Measurements from ENCODE around the gene MOSMO. TPM values are rescaled to one million over a fixed set of nuclear protein-coding genes. Genes with fewer than 3 reads are reported as not detected.

MOSMO gene
- total and polyA plus RNA-seq, 10 of the 15 experiments (the other 5 are each of a cell fraction or from before 2014, with no cell fraction given) = 1.7 to 26.7 (median 12.2) TPM

GRCh38 chr16:22124583-22125284 lies 116.8 kb downstream of the MOSMO start:
- RAD21 ChIA-PET (ENCODE audit: unreplicated experiment) = no interaction called here
- Histone ChIP-seq H3K79me2 (ENCODE audit: control insufficient read depth, insufficient read depth, low read length) (no peaks in the 10 kb centered on the region), H3K36me3 (ENCODE audit: control insufficient read depth in 2 of 2, insufficient read depth in 2 of 2, low read length in 1 of 2) (no peaks in the 10 kb centered on the region), H3K27me3 (replicated peaks in 1 of 2; ENCODE audit: control insufficient read depth in 2 of 2, insufficient read depth in 2 of 2, low read length in 1 of 2) (no peaks in the 10 kb centered on the region), H3K4me1 (ENCODE audit: control insufficient read depth, insufficient read depth, low read length) (no peaks in the 10 kb centered on the region), H2AFZ (ENCODE audit: control insufficient read depth, low read depth, low read length) (no peak overlapping the region), H3K4me3 (no peak overlapping the region), H3K27ac (ENCODE audit: control insufficient read depth, insufficient read depth) (no peak overlapping the region), H4K20me1 (ENCODE audit: control insufficient read depth, insufficient read depth) (no peaks in the 10 kb centered on the region), H3K9ac (ENCODE audit: control insufficient read depth, insufficient read depth, low read length) (no peak overlapping the region), H3K9me3 (replicated peaks; ENCODE audit: control insufficient read depth, insufficient read depth, low read length) (no peaks in the 10 kb centered on the region), H3K4me2 (ENCODE audit: control insufficient read depth, insufficient read depth) (no peak overlapping the region)
- WGBS (ENCODE audit: insufficient coverage, insufficient replicate concordance, low lambda C conversion rate, missing lambda C conversion rate) = 62% methylated on average over 6 of the region's 6 CpGs
- in situ Hi-C loops (cut with MboI) = no loop called here
- ATAC-seq = no peak
- DNase-seq (ENCODE audit: low read depth, low spot score) = no peak
- POLR2A ChIA-PET = interaction anchor here (1.3 kb wide), 1 partner anchor 162 kb away, joined by 5 read pairs; no protein-coding TSS in a partner anchor
- SMC1A ChIA-PET (ENCODE audit: uncharacterized antibody, unreplicated experiment) = no interaction called here
- FAIRE-seq = no peak
- intact Hi-C loops (cut with micrococcal nuclease; ENCODE audit: unreplicated experiment) = no loop called here
- CTCF ChIA-PET = interaction anchor here (0.6 to 1.0 kb wide), 3 partner anchors 11 to 70 kb away, joined by 3 to 4 read pairs (median 4); no protein-coding TSS in a partner anchor
- TF ChIP-seq SIX5 (IDR thresholded peaks at IDR 0.05; ENCODE audit: low read depth, low read length, severe bottlenecking) (no peak), RAD51 (IDR thresholded peaks at IDR 0.05) (no peak), E2F8 (IDR thresholded peaks at IDR 0.05; ENCODE audit: low read depth, partially characterized antibody) (no peak), KAT2A (conservative IDR thresholded peaks at IDR 0.05; ENCODE audit: control insufficient read depth, low read depth, low read length) (no peak), WRNIP1 (IDR thresholded peaks at IDR 0.05; ENCODE audit: borderline replicate concordance, low read depth, low read length) (no peak), MEF2A (IDR thresholded peaks at IDR 0.05; ENCODE audit: insufficient read depth, low read depth, low read length) (no peak), NBN (IDR thresholded peaks at IDR 0.05) (no peak), USF1 (IDR thresholded peaks at IDR 0.05; ENCODE audit: borderline replicate concordance, extremely low read length, insufficient read depth, low read depth, low read length) (no peak), SREBF1 (IDR thresholded peaks at IDR 0.05; ENCODE audit: low read length) (no peak), POU2F2 (IDR thresholded peaks at IDR 0.05; ENCODE audit: borderline replicate concordance, low read depth, low read length) (no peak)
- TF ChIP-seq, protein P1, sequence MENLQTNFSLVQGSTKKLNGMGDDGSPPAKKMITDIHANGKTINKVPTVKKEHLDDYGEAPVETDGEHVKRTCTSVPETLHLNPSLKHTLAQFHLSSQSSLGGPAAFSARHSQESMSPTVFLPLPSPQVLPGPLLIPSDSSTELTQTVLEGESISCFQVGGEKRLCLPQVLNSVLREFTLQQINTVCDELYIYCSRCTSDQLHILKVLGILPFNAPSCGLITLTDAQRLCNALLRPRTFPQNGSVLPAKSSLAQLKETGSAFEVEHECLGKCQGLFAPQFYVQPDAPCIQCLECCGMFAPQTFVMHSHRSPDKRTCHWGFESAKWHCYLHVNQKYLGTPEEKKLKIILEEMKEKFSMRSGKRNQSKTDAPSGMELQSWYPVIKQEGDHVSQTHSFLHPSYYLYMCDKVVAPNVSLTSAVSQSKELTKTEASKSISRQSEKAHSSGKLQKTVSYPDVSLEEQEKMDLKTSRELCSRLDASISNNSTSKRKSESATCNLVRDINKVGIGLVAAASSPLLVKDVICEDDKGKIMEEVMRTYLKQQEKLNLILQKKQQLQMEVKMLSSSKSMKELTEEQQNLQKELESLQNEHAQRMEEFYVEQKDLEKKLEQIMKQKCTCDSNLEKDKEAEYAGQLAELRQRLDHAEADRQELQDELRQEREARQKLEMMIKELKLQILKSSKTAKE (IDR thresholded peaks at IDR 0.05; ENCODE audit: low read depth, poor library complexity, severe bottlenecking) = no peak
- TF ChIP-seq, protein P2, sequence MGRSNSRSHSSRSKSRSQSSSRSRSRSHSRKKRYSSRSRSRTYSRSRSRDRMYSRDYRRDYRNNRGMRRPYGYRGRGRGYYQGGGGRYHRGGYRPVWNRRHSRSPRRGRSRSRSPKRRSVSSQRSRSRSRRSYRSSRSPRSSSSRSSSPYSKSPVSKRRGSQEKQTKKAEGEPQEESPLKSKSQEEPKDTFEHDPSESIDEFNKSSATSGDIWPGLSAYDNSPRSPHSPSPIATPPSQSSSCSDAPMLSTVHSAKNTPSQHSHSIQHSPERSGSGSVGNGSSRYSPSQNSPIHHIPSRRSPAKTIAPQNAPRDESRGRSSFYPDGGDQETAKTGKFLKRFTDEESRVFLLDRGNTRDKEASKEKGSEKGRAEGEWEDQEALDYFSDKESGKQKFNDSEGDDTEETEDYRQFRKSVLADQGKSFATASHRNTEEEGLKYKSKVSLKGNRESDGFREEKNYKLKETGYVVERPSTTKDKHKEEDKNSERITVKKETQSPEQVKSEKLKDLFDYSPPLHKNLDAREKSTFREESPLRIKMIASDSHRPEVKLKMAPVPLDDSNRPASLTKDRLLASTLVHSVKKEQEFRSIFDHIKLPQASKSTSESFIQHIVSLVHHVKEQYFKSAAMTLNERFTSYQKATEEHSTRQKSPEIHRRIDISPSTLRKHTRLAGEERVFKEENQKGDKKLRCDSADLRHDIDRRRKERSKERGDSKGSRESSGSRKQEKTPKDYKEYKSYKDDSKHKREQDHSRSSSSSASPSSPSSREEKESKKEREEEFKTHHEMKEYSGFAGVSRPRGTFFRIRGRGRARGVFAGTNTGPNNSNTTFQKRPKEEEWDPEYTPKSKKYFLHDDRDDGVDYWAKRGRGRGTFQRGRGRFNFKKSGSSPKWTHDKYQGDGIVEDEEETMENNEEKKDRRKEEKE (IDR thresholded peaks at IDR 0.05) = no peak
- no TSS peak for BruUV-seq (replicated peaks)
